ENCODE results near the gene CMBL.

Gene CMBL

GRCh38 chr5:10317825-10318682, 10.4 kb upstream of the CMBL start:
- TF ChIP-seq USF1 (IDR thresholded peaks at IDR 0.05) (no peak), TEAD4 (IDR thresholded peaks at IDR 0.05) (no peak), CREB1 (IDR thresholded peaks at IDR 0.05; ENCODE audit: low read depth) (no peak), REST (IDR thresholded peaks at IDR 0.05; ENCODE audit: low read depth) (no peak), TCF12 (IDR thresholded peaks at IDR 0.05; ENCODE audit: low read depth) (no peak), EP300 (IDR thresholded peaks at IDR 0.05; ENCODE audit: borderline replicate concordance) (no peak), CEBPB (IDR thresholded peaks at IDR 0.05) (no peak), TAF1 (IDR thresholded peaks at IDR 0.05; ENCODE audit: low read depth) (no peak), NFIC (IDR thresholded peaks at IDR 0.05) (no peak), ZBTB7A (IDR thresholded peaks at IDR 0.05; ENCODE audit: low read depth) (no peak), YY1 (IDR thresholded peaks at IDR 0.05; ENCODE audit: low read depth) (no peak)

- no peak for TF ChIP-seq MAX (IDR thresholded peaks at IDR 0.05)
These were observed 8.3 kb upstream of the CMBL start for GRCh38 chr5:10315824-10316509.

GRCh38 chr5:10315201-10315600, 7.5 kb upstream of the CMBL start:
- TF ChIP-seq NFIC (IDR thresholded peaks at IDR 0.05) (no peak), MAX (IDR thresholded peaks at IDR 0.05) (no peak), TAF1 (IDR thresholded peaks at IDR 0.05; ENCODE audit: low read depth) (no peak), USF1 (IDR thresholded peaks at IDR 0.05) (no peak), TEAD4 (IDR thresholded peaks at IDR 0.05) (no peak), TCF12 (IDR thresholded peaks at IDR 0.05; ENCODE audit: low read depth) (no peak), CREB1 (IDR thresholded peaks at IDR 0.05; ENCODE audit: low read depth) (no peak), EP300 (IDR thresholded peaks at IDR 0.05; ENCODE audit: borderline replicate concordance) (no peak), RAD21 (IDR thresholded peaks at IDR 0.05; ENCODE audit: low read depth) (no peak), FOXM1 (IDR thresholded peaks at IDR 0.05; ENCODE audit: borderline replicate concordance, low read depth) (no peak), YY1 (IDR thresholded peaks at IDR 0.05; ENCODE audit: low read depth) (no peak), REST (IDR thresholded peaks at IDR 0.05; ENCODE audit: low read depth) (no peak), EGR1 (IDR thresholded peaks at IDR 0.05) (no peak), ZBTB7A (IDR thresholded peaks at IDR 0.05; ENCODE audit: low read depth) (no peak)

- TF ChIP-seq ZBTB7A (IDR thresholded peaks at IDR 0.05; ENCODE audit: low read depth) (no peak), TEAD4 (IDR thresholded peaks at IDR 0.05) (no peak), EGR1 (IDR thresholded peaks at IDR 0.05) (no peak), NFIC (IDR thresholded peaks at IDR 0.05) (no peak), CEBPB (IDR thresholded peaks at IDR 0.05) (no peak), MAX (IDR thresholded peaks at IDR 0.05) (no peak), FOXM1 (IDR thresholded peaks at IDR 0.05; ENCODE audit: borderline replicate concordance, low read depth) (no peak), EP300 (IDR thresholded peaks at IDR 0.05; ENCODE audit: borderline replicate concordance) (no peak), TAF1 (IDR thresholded peaks at IDR 0.05; ENCODE audit: low read depth) (no peak), RAD21 (IDR thresholded peaks at IDR 0.05; ENCODE audit: low read depth) (no peak), YY1 (IDR thresholded peaks at IDR 0.05; ENCODE audit: low read depth) (no peak), REST (IDR thresholded peaks at IDR 0.05; ENCODE audit: low read depth) (no peak), USF1 (IDR thresholded peaks at IDR 0.05) (no peak), CREB1 (IDR thresholded peaks at IDR 0.05; ENCODE audit: low read depth) (no peak), TCF12 (IDR thresholded peaks at IDR 0.05; ENCODE audit: low read depth) (no peak)
These were observed 4.1 kb upstream of the CMBL start for GRCh38 chr5:10311595-10312425.
